Endodermal cell (in vitro differentiated cells): ENCODE measurements around the gene PCBD1. TPM values are rescaled to one million over a fixed set of nuclear protein-coding genes. Genes with fewer than 3 reads are reported as not detected.

Source experiments
- DNase-seq: peaks from one replicate; pipeline ENCODE4 v3.0.0-alpha.2; 2017
- H3K27ac ChIP-seq: 2 replicates; pipeline ENCODE4 v1.5.1; 2013; ENCODE audit warnings: mild to moderate bottlenecking, low read depth, low read length, moderate library complexity
- H3K27me3 ChIP-seq: 2 replicates; pipeline ENCODE4 v1.6.1; 2013; ENCODE audit warnings: mild to moderate bottlenecking, low read length, moderate library complexity; ENCODE audit not compliant: insufficient read depth, control insufficient read depth, poor library complexity, severe bottlenecking
- H3K36me3 ChIP-seq: 2 replicates; pipeline ENCODE4 v1.7.0; 2013; ENCODE audit warnings: mild to moderate bottlenecking, low read length, moderate library complexity; ENCODE audit not compliant: control insufficient read depth, insufficient read depth
- H3K4me1 ChIP-seq: one replicate; pipeline ENCODE4 v1.7.0; 2013; ENCODE audit warnings: low read length; ENCODE audit not compliant: control insufficient read depth, insufficient read depth
- H3K4me3 ChIP-seq: 2 replicates; pipeline ENCODE4 v1.5.1; 2013; ENCODE audit warnings: mild to moderate bottlenecking, low read length, moderate library complexity
- H3K9ac ChIP-seq: 2 replicates; pipeline ENCODE4 v1.6.1; 2013; ENCODE audit warnings: mild to moderate bottlenecking, low read length, moderate library complexity; ENCODE audit not compliant: poor library complexity, severe bottlenecking; ENCODE audit errors: extremely low read depth
- H3K9me3 ChIP-seq: 2 replicates; pipeline ENCODE4 v1.6.1; 2013; ENCODE audit warnings: mild to moderate bottlenecking, low read length, moderate library complexity; ENCODE audit not compliant: control insufficient read depth
- H3K27ac Mint-ChIP-seq: 2 replicates; pipeline ENCODE4 v1.8.0; 2020; ENCODE audit warnings: mixed read lengths
- H3K27me3 Mint-ChIP-seq: 2 replicates; pipeline ENCODE4 v1.8.0; 2021; ENCODE audit warnings: mild to moderate bottlenecking, mixed read lengths; ENCODE audit not compliant: insufficient read depth
- H3K36me3 Mint-ChIP-seq: 2 replicates; pipeline ENCODE4 v1.8.0; 2020; ENCODE audit warnings: low read depth, mixed read lengths
- H3K4me1 Mint-ChIP-seq: 2 replicates; pipeline ENCODE4 v1.8.0; 2020; ENCODE audit warnings: mixed read lengths
- H3K4me3 Mint-ChIP-seq: 2 replicates; pipeline ENCODE4 v1.8.0; 2020; ENCODE audit warnings: mild to moderate bottlenecking, moderate library complexity, mixed read lengths
- H3K9me3 Mint-ChIP-seq: 2 replicates; pipeline ENCODE4 v1.8.0; 2020; ENCODE audit warnings: mild to moderate bottlenecking, mixed read lengths
- CTCF ChIP-seq: fragments of 200-600 bp; sonication (generic); conservative IDR thresholded peaks from 2 replicates; pipeline ENCODE4 v1.5.0; 2021; ENCODE audit warnings: antibody characterized with exemption, mild to moderate bottlenecking
- WGBS, 2 experiments: methylation state at CpG; one replicate each; pipeline versions ENCODE4 v1.1.5 to v1.1.7; 2013; ENCODE audit warnings: missing lambda C conversion rate in 2 of 2, mixed read lengths in 1 of 2; ENCODE audit not compliant: insufficient coverage in 1 of 2, insufficient read length in 1 of 2; 5-methylcytosine and 5-hydroxymethylcytosine counted together
- total RNA-seq, 2 donors: library from RNA; stranded (reverse); fragmentation: NEBNext Ultra II Directional in 1 of 2; extraction: Animal tissue kit (Norgen Biotek cat#: 25700) in 1 of 2; gene quantifications; 2 replicates in 1 of 2; 3 replicates in 1 of 2; pipeline ENCODE4 v1.2.1, GENCODE V29; 2021

The PCBD1 gene
- total RNA-seq, 2 donors from 2014 or later: 168 to 183 TPM

GRCh38 chr10:70896551-70896950, 8.2 kb upstream of the PCBD1 start:
- H3K27me3 Mint-ChIP-seq: peaks cover 2% of the 10 kb centered on the region
- H3K27ac Mint-ChIP-seq: no peak overlapping the region
- no peaks in the 10 kb centered on the region for H3K36me3 Mint-ChIP-seq
- peaks cover 50% of the 10 kb centered on the region for H3K4me1 Mint-ChIP-seq
- TF ChIP-seq CTCF: no peak
- no peaks in the 10 kb centered on the region for H3K27me3 ChIP-seq
- no peak overlapping the region for H3K27ac ChIP-seq
- no peak for DNase-seq
- H3K9ac ChIP-seq: no peak overlapping the region
- WGBS, 2 experiments: 92% methylated on average over 1 of the region's 1 CpG; no CpG with 5 or more reads in 1 of the 2 experiments
- H3K4me3 Mint-ChIP-seq: no peak overlapping the region
- no peaks in the 10 kb centered on the region for H3K36me3 ChIP-seq
- H3K9me3 Mint-ChIP-seq: peaks cover 7% of the 10 kb centered on the region
- H3K4me1 ChIP-seq: peaks cover 16% of the 10 kb centered on the region
- H3K4me3 ChIP-seq: peak overlapping the region; percentile 34
- peaks cover 14% of the 10 kb centered on the region for H3K9me3 ChIP-seq

GRCh38 chr10:70894416-70894815, 6.1 kb upstream of the PCBD1 start:
- H3K36me3 Mint-ChIP-seq: no peaks in the 10 kb centered on the region
- DNase-seq: no peak
- H3K27me3 Mint-ChIP-seq: peaks cover 2% of the 10 kb centered on the region
- H3K36me3 ChIP-seq: no peaks in the 10 kb centered on the region
- H3K9me3 Mint-ChIP-seq: peaks cover 7% of the 10 kb centered on the region
- peaks cover 11% of the 10 kb centered on the region for H3K4me1 ChIP-seq
- TF ChIP-seq CTCF: no peak
- H3K27me3 ChIP-seq: no peaks in the 10 kb centered on the region
- H3K27ac Mint-ChIP-seq: no peak overlapping the region
- H3K4me3 ChIP-seq: no peak overlapping the region
- H3K4me1 Mint-ChIP-seq: peaks cover 44% of the 10 kb centered on the region
- no peak overlapping the region for H3K9ac ChIP-seq
- no peak overlapping the region for H3K4me3 Mint-ChIP-seq
- no peak overlapping the region for H3K27ac ChIP-seq
- 91 to 100% methylated on average over 2 of the region's 2 CpGs for WGBS, 2 experiments
- H3K9me3 ChIP-seq: peaks cover 14% of the 10 kb centered on the region

- Mint-ChIP-seq H3K36me3 (no peaks in the 10 kb centered on the region), H3K9me3 (peaks cover 7% of the 10 kb centered on the region), H3K4me3 (no peak overlapping the region), H3K27me3 (peaks cover 2% of the 10 kb centered on the region), H3K4me1 (peaks cover 41% of the 10 kb centered on the region), H3K27ac (peak overlapping the region; percentile 8)
- peak; percentile 56 for DNase-seq
- TF ChIP-seq CTCF: no peak
- Histone ChIP-seq H3K9me3 (peaks cover 14% of the 10 kb centered on the region), H3K36me3 (no peaks in the 10 kb centered on the region), H3K27ac (no peak overlapping the region), H3K4me1 (peaks cover 7% of the 10 kb centered on the region), H3K27me3 (no peaks in the 10 kb centered on the region), H3K9ac (no peak overlapping the region), H3K4me3 (no peak overlapping the region)
- WGBS, 2 experiments: 88 to 100% methylated on average over 2 to 10 of the region's 10 CpGs
These were observed 5.1 kb upstream of the PCBD1 start for GRCh38 chr10:70893227-70894006.
